ENCODE data around the gene ANO2.

Gene ANO2

GRCh38 chr12:5945071-5946008, at the start of gene ANO2:
ANO2 (minus strand) TSS chr12:5945259; CDS start chr12:5945217, 42 bp downstream.
- no peak for DNase-seq (ENCODE audit: low read depth)
- no peak for TF ChIP-seq CTCF (IDR thresholded peaks at IDR 0.05; ENCODE audit: low read depth, low read length, missing control alignments)
- peak within 1 kb of the TSS; percentile 45 for H3K4me3 ChIP-seq (ENCODE audit: low read depth, low read length)
- in situ Hi-C loops (cut with HindIII; ENCODE audit: low sequenced_read_pairs) = no loop called here

- in situ Hi-C loops (cut with HindIII; ENCODE audit: low sequenced_read_pairs) = no loop called here
- H3K4me3 ChIP-seq (ENCODE audit: low read depth, low read length) = no peak overlapping the region
- DNase-seq (ENCODE audit: low read depth) = no peak
- no peak for TF ChIP-seq CTCF (IDR thresholded peaks at IDR 0.05; ENCODE audit: low read depth, low read length, missing control alignments)
Measured at GRCh38 chr12:5989621-5990020, 44.6 kb upstream of the ANO2 start.

GRCh38 chr12:5988659-5989116, 43.6 kb upstream of the ANO2 start:
- in situ Hi-C loops (cut with HindIII; ENCODE audit: low sequenced_read_pairs) = no loop called here
- DNase-seq (ENCODE audit: low read depth) = peak; percentile 35
- H3K4me3 ChIP-seq (ENCODE audit: low read depth, low read length) = no peak overlapping the region
- TF ChIP-seq CTCF (IDR thresholded peaks at IDR 0.05; ENCODE audit: low read depth, low read length, missing control alignments) = peak; percentile 98

- H3K4me3 ChIP-seq (ENCODE audit: low read depth, low read length) = no peak overlapping the region
- in situ Hi-C loops (cut with HindIII; ENCODE audit: low sequenced_read_pairs) = no loop called here
- TF ChIP-seq CTCF (IDR thresholded peaks at IDR 0.05; ENCODE audit: low read depth, low read length, missing control alignments) = no peak
- no peak for DNase-seq (ENCODE audit: low read depth)
Measured at GRCh38 chr12:5988088-5988487, 43.0 kb upstream of the ANO2 start.

GRCh38 chr12:5987573-5987972, 42.5 kb upstream of the ANO2 start:
- TF ChIP-seq CTCF (IDR thresholded peaks at IDR 0.05; ENCODE audit: low read depth, low read length, missing control alignments) = no peak
- in situ Hi-C loops (cut with HindIII; ENCODE audit: low sequenced_read_pairs) = no loop called here
- DNase-seq (ENCODE audit: low read depth) = no peak
- no peak overlapping the region for H3K4me3 ChIP-seq (ENCODE audit: low read depth, low read length)

- TF ChIP-seq CTCF (IDR thresholded peaks at IDR 0.05; ENCODE audit: low read depth, low read length, missing control alignments) = no peak
- DNase-seq (ENCODE audit: low read depth) = no peak
- no peak overlapping the region for H3K4me3 ChIP-seq (ENCODE audit: low read depth, low read length)
- in situ Hi-C loops (cut with HindIII; ENCODE audit: low sequenced_read_pairs) = no loop called here
Measured at GRCh38 chr12:5985471-5985870, 40.4 kb upstream of the ANO2 start.

Measured in astrocyte of the cerebellum (primary cell).